PC-9 (cell line): ENCODE data around the gene F2RL2.

Source experiments
- EZH2 ChIP-seq: fragments of 200-600 bp; sonication (generic); IDR thresholded peaks from 2 replicates; pipeline ENCODE4 v1.8.0; 2017; ENCODE audit warnings: antibody characterized with exemption, low read depth
- TF ChIP-seq, protein P1 (sequence below): fragments of 200-600 bp; sonication (generic); conservative IDR thresholded peaks from 2 replicates; pipeline ENCODE4 v1.6.1; 2017; ENCODE audit warnings: mixed run types, antibody characterized with exemption, mild to moderate bottlenecking, moderate library complexity

DNA sequence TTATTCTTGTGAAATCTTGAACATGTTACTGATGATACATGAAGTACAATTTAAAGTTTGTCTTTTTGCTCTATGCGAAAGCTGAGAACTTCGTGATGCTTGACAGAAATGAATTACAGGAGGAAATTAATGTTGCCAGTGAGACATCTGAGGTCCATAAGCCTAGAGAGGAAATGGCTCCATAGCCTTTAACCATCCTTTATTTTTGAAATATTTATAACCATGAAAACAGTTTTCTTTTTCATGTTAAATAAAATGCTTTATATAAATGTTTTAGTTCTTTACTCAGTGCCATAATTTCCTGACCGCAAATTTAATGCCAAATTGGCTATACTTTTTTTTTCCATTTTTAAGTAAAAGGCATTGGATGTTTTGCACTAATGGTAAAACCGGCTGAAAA lies 29.1 kb downstream of the F2RL2 start:
- TF ChIP-seq, protein P1, sequence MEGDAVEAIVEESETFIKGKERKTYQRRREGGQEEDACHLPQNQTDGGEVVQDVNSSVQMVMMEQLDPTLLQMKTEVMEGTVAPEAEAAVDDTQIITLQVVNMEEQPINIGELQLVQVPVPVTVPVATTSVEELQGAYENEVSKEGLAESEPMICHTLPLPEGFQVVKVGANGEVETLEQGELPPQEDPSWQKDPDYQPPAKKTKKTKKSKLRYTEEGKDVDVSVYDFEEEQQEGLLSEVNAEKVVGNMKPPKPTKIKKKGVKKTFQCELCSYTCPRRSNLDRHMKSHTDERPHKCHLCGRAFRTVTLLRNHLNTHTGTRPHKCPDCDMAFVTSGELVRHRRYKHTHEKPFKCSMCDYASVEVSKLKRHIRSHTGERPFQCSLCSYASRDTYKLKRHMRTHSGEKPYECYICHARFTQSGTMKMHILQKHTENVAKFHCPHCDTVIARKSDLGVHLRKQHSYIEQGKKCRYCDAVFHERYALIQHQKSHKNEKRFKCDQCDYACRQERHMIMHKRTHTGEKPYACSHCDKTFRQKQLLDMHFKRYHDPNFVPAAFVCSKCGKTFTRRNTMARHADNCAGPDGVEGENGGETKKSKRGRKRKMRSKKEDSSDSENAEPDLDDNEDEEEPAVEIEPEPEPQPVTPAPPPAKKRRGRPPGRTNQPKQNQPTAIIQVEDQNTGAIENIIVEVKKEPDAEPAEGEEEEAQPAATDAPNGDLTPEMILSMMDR: no peak
- TF ChIP-seq EZH2: no peak
